HepG2 (cell line): ENCODE results near the gene ALDH3A1. TPM values are rescaled to one million over a fixed set of nuclear protein-coding genes. Genes with fewer than 3 reads are reported as not detected.
A peak's percentile ranks its signal among the peaks of the same experiment; 100 is the strongest.

Source experiments
- ATAC-seq: fragments of 200-7000 bp; cut with Tn5 transposase; 3 replicates; pipeline ENCODE4 v1.9.1; 2020; ENCODE audit warnings: mild to moderate bottlenecking, moderate library complexity
- BruUV-seq: library from RNA; stranded (reverse); fragments of 400-500 nt; replicated peaks from 2 replicates; lab custom pipeline; 2021; lab: Mats Ljungman, UMichigan
- CTCF ChIA-PET: fragments of 300-600 bp; formaldehyde crosslinking; extraction: SDS; loops from one replicate; lab custom pipeline; 2021; ENCODE audit warnings: low total read pairs, inconsistent platforms, low intra/inter-chr PET ratio; lab: Yijun Ruan, JAX
- POLR2A ChIA-PET: fragments of 350-600 bp; sonication (Branson Sonifier 250); formaldehyde crosslinking; loops from one replicate; lab custom pipeline; 2020; ENCODE audit warnings: antibody characterized with exemption, inconsistent platforms; lab: Yijun Ruan, JAX
- DNase-seq: peaks from one replicate; pipeline ENCODE4 v3.0.0-alpha.2; 2015; ENCODE audit warnings: low spot score
- FAIRE-seq: peaks from 3 replicates; lab custom pipeline; 2011; peaks lifted over from hg19 to GRCh38; lab: Jason Lieb, UNC
- H2AFZ ChIP-seq: one replicate; pipeline ENCODE4 v1.6.1; 2011; ENCODE audit warnings: low read length, inconsistent platforms
- H3K27ac ChIP-seq: fragments of 300-600 bp; 3 replicates; pipeline ENCODE4 v1.8.0; 2011; ENCODE audit warnings: mixed run types, mild to moderate bottlenecking, mixed read lengths, low read length, inconsistent platforms; ENCODE audit not compliant: insufficient read depth; ENCODE audit errors: extremely low read length
- H3K27me3 ChIP-seq, 2 experiments: fragments of 200-600 bp in 1 of 2; 2 replicates in 1 of 2; 3 replicates in 1 of 2; pipeline versions ENCODE4 v1.6.0 to v1.8.0; 2011; ENCODE audit warnings: low read length in 2 of 2, mild to moderate bottlenecking in 2 of 2, moderate library complexity in 2 of 2, inconsistent platforms in 1 of 2; ENCODE audit not compliant: insufficient read depth in 2 of 2, control insufficient read depth in 1 of 2
- H3K36me3 ChIP-seq, 2 experiments: fragments of 200-600 bp in 1 of 2; replicated peaks in 1 of 2; 2 replicates in 1 of 2; 3 replicates in 1 of 2; pipeline versions ENCODE4 v1.5.1 to v1.8.0; 2011; ENCODE audit warnings: low read length in 2 of 2, inconsistent platforms in 1 of 2; ENCODE audit not compliant: insufficient read depth in 2 of 2, control insufficient read depth in 1 of 2
- H3K4me1 ChIP-seq: 2 replicates; pipeline ENCODE4 v1.5.1; 2012; ENCODE audit warnings: low read length, inconsistent platforms; ENCODE audit not compliant: insufficient read depth
- H3K4me2 ChIP-seq: 2 replicates; pipeline ENCODE4 v1.6.0; 2011; ENCODE audit warnings: low read depth, low read length, inconsistent platforms
- H3K4me3 ChIP-seq, 3 experiments: fragments of 200-600 bp in 1 of 3; sonication (generic), shearing (Covaris generic) in 1 of 3; replicated peaks in 1 of 3; 2 replicates each; pipeline ENCODE4 v1.5.1; 2011 to 2016; ENCODE audit warnings: low read length in 3 of 3, inconsistent platforms in 2 of 3, low read depth in 2 of 3, mild to moderate bottlenecking in 2 of 3, control low read depth in 1 of 3, mixed read lengths in 1 of 3; ENCODE audit not compliant: insufficient read depth in 1 of 3
- H3K79me2 ChIP-seq: one replicate; pipeline ENCODE4 v1.6.1; 2011; ENCODE audit warnings: low read length, inconsistent platforms; ENCODE audit not compliant: insufficient read depth
- H3K9ac ChIP-seq: 2 replicates; pipeline ENCODE4 v1.6.0; 2011; ENCODE audit warnings: mild to moderate bottlenecking, low read depth, low read length, inconsistent platforms; ENCODE audit not compliant: insufficient read depth
- H3K9me3 ChIP-seq: 2 replicates; pipeline ENCODE4 v1.5.1; 2012; ENCODE audit warnings: mild to moderate bottlenecking, low read length
- H4K20me1 ChIP-seq: 2 replicates; pipeline ENCODE4 v1.6.0; 2011; ENCODE audit warnings: inconsistent platforms, mild to moderate bottlenecking, low read length, moderate library complexity; ENCODE audit not compliant: insufficient read depth
- ARID5B ChIP-seq: IDR thresholded peaks from 2 replicates; pipeline ENCODE4 v1.4.0; 2020; ENCODE audit warnings: mild to moderate bottlenecking, missing genetic modification reagents
- ATF4 ChIP-seq, 2 experiments: fragments of 450-650 bp in 1 of 2; sonication (generic) in 1 of 2; formaldehyde crosslinking; IDR thresholded peaks; 2 replicates each; pipeline versions ENCODE4 v1.5.0 to v1.8.0; 2020 to 2022; ENCODE audit warnings: mild to moderate bottlenecking in 1 of 2, missing genetic modification reagents in 1 of 2
- BCL6 ChIP-seq: IDR thresholded peaks from 2 replicates; pipeline ENCODE4 v1.6.1; 2016; ENCODE audit warnings: missing genetic modification reagents, missing compliant biosample characterization
- CEBPG ChIP-seq: IDR thresholded peaks from 2 replicates; pipeline ENCODE4 v1.6.1; 2016
- EHMT2 ChIP-seq: fragments of 200-600 bp; sonication (generic); IDR thresholded peaks from 2 replicates; pipeline ENCODE4 v1.7.0; 2017; ENCODE audit warnings: antibody characterized with exemption, low read depth, low read length, borderline replicate concordance
- KAT2B ChIP-seq: fragments of 150-350 bp; IDR thresholded peaks from 2 replicates; pipeline ENCODE4 v1.6.1; 2014; ENCODE audit warnings: low read depth, low read length, borderline replicate concordance
- MAFK ChIP-seq, 2 experiments: IDR thresholded peaks in 1 of 2; conservative IDR thresholded peaks in 1 of 2; 2 replicates each; pipeline ENCODE4 v1.6.1; 2011; ENCODE audit warnings: improper control_type of control experiment in 2 of 2, low read length in 2 of 2
- MIER3 ChIP-seq: IDR thresholded peaks from 2 replicates; pipeline ENCODE4 v1.6.1; 2016; ENCODE audit warnings: missing compliant biosample characterization, borderline replicate concordance
- MTF2 ChIP-seq: sonication (generic); formaldehyde crosslinking; IDR thresholded peaks from 2 replicates; pipeline ENCODE4 v1.5.0; 2020; ENCODE audit warnings: missing genetic modification reagents, borderline replicate concordance
- ONECUT2 ChIP-seq: sonication (generic); formaldehyde crosslinking; IDR thresholded peaks from 2 replicates; pipeline ENCODE4 v1.4.0; 2020; ENCODE audit warnings: missing genetic modification reagents
- RCOR2 ChIP-seq: IDR thresholded peaks from 2 replicates; pipeline ENCODE4 v1.6.1; 2016; ENCODE audit warnings: missing biosample characterization, missing genetic modification reagents
- SIX1 ChIP-seq: sonication (generic); formaldehyde crosslinking; IDR thresholded peaks from 2 replicates; pipeline ENCODE4 v1.4.0; 2020; ENCODE audit warnings: missing genetic modification reagents, borderline replicate concordance
- TBX3 ChIP-seq: fragments of 450-650 bp; IDR thresholded peaks from 2 replicates; pipeline ENCODE4 v1.6.1; 2017; ENCODE audit warnings: antibody characterized with exemption, mild to moderate bottlenecking, inconsistent platforms, borderline replicate concordance
- TFAP4 ChIP-seq: sonication (generic); IDR thresholded peaks from 2 replicates; pipeline ENCODE4 v1.6.1; 2016; ENCODE audit warnings: low read depth, borderline replicate concordance
- ZC3H4 ChIP-seq: sonication (generic); formaldehyde crosslinking; IDR thresholded peaks from 2 replicates; pipeline ENCODE4 v1.4.0; 2020; ENCODE audit warnings: missing genetic modification reagents, borderline replicate concordance
- ZNF530 ChIP-seq: sonication (generic); formaldehyde crosslinking; IDR thresholded peaks from 2 replicates; pipeline ENCODE4 v1.5.0; 2020; ENCODE audit warnings: low read depth, mild to moderate bottlenecking, missing genetic modification reagents
- ZNF598 ChIP-seq: sonication (generic); formaldehyde crosslinking; IDR thresholded peaks from 2 replicates; pipeline ENCODE4 v1.5.1; 2020; ENCODE audit warnings: mild to moderate bottlenecking, missing genetic modification reagents, borderline replicate concordance
- ZNF660 ChIP-seq: sonication (generic); formaldehyde crosslinking; IDR thresholded peaks from 2 replicates; pipeline ENCODE4 v1.5.1; 2020; ENCODE audit warnings: mild to moderate bottlenecking, low read depth, missing genetic modification reagents, borderline replicate concordance
- WGBS: methylation state at CpG from one replicate; pipeline ENCODE4 v1.1.6; 2017; ENCODE audit warnings: low lambda C conversion rate; 5-methylcytosine and 5-hydroxymethylcytosine counted together
- in situ Hi-C: cut with HindIII; loops from 2 replicates; pipeline ENCODE4 v1.10.0; 2017; ENCODE audit warnings: low pct_unique_long_range_greater_than_20kb; ENCODE audit not compliant: extremely low pct_ligation_motif_present
- intact Hi-C: fragments of 100-400 bp; cut with micrococcal nuclease; formaldehyde crosslinking; loops from one replicate; pipeline ENCODE4 v1.10.0; 2022; ENCODE audit not compliant: unreplicated experiment
- polyA plus RNA-seq, 8 experiments: library from polyadenylated mRNA; depleted of rRNA in 3 of 8; stranded (reverse) in 7 of 8; unstranded in 1 of 8; fragments of >200 nt; fragmentation: Illumina TruSeq in 4 of 8; extraction: Trizol in 4 of 8; gene quantifications; 2 replicates each; pipeline versions ENCODE4 v1.2.1 to v1.2.3, GENCODE V29; 2011 to 2016; ENCODE audit warnings: low read depth in 4 of 8, missing spikeins in 1 of 8, mixed read lengths in 1 of 8; ENCODE audit not compliant: insufficient read depth in 1 of 8
- total RNA-seq, 5 experiments: library from RNA; depleted of rRNA; stranded (reverse); fragments of >200 nt; fragmentation: Illumina TruSeq; extraction: Trizol; gene quantifications; 2 replicates each; pipeline ENCODE4 v1.2.3, GENCODE V29; 2016; ENCODE audit warnings: low read depth in 1 of 5

ALDH3A1 gene
- total and polyA plus RNA-seq, 2 of the 13 experiments (the other 11 are each of a cell fraction or from before 2014, with no cell fraction given), result 0.07 to 0.62 TPM

GRCh38 chr17:19781488-19782458, 33.7 kb upstream of the ALDH3A1 start:
- Histone ChIP-seq H3K27ac (no peak overlapping the region), H3K4me3 (no peak overlapping the region), H3K4me1 (peaks cover 8% of the 10 kb centered on the region; the same call in 1 of the 2 replicates), H3K9ac (no peak overlapping the region), H4K20me1 (no peaks in the 10 kb centered on the region), H3K36me3 (no peaks in the 10 kb centered on the region), H3K9me3 (no peaks in the 10 kb centered on the region), H3K4me2 (no peak overlapping the region), H3K79me2 (no peaks in the 10 kb centered on the region), H2AFZ (no peak overlapping the region), H3K27me3 (peaks cover 0 to 7% of the 10 kb centered on the region in 2 experiments; a peak in 1 of 5 replicates)
- peak; percentile 34 for DNase-seq
- CTCF ChIA-PET, result no interaction called here
- in situ Hi-C loops, result no loop called here
- peak; percentile 59 for ATAC-seq
- 39% methylated on average over 9 of the region's 9 CpGs for WGBS
- BruUV-seq, result no TSS peak
- intact Hi-C loops, result no loop called here
- FAIRE-seq, result no peak
- POLR2A ChIA-PET, result no interaction called here
- peak; percentile 61 for TF ChIP-seq ARID5B (CRISPR knock-in tag)
- peak; percentile 44; the same call in 1 of the 2 replicates for TF ChIP-seq TFAP4
- 0 out of 2 replicates have a peak, but pooled peaks have one; percentile 25 for TF ChIP-seq TBX3
- TF ChIP-seq ZC3H4 (CRISPR knock-in tag), result no peak
- TF ChIP-seq ZNF598 (CRISPR knock-in tag), result no peak
- peak; percentile 97 for TF ChIP-seq SIX1 (CRISPR knock-in tag)
- TF ChIP-seq MTF2 (CRISPR knock-in tag), result no peak
- TF ChIP-seq ATF4 (CRISPR knock-in tag; IDR thresholded peaks at IDR 0.05), result 0 out of 4 replicates have a peak, but pooled peaks of 1 of the 2 experiments have one; percentile 18
- no peak for TF ChIP-seq MIER3 (CRISPR knock-in tag)
- 0 out of 2 replicates have a peak, but pooled peaks have one; percentile 28 for TF ChIP-seq RCOR2 (CRISPR knock-in tag)
- TF ChIP-seq ONECUT2, result peak; percentile 85
- TF ChIP-seq ZNF530 (CRISPR knock-in tag), result no peak
- 0 out of 2 replicates have a peak, but pooled peaks have one; percentile 9 for TF ChIP-seq KAT2B
- TF ChIP-seq ZNF660 (CRISPR knock-in tag), result no peak
- TF ChIP-seq MAFK (conservative IDR thresholded peaks at IDR 0.05 in 1 of 2, IDR thresholded peaks at IDR 0.05 in 1 of 2; ENCODE audit: low read length in 2 of 2), result peak in 1 of 2 experiments; percentile 46; a peak in 2 of 4 replicates
- peak; percentile 67 for TF ChIP-seq CEBPG (CRISPR knock-in tag)
- TF ChIP-seq EHMT2, result no peak
- TF ChIP-seq BCL6 (CRISPR knock-in tag), result peak; percentile 79
